HG03442 (cell line): ENCODE results near the gene C1QTNF5.
A peak's percentile ranks its signal among the peaks of the same experiment; 100 is the strongest.
"Not testable (repeated sequence)": the region's sequence is repeated elsewhere in the genome, so short reads cannot be mapped to it uniquely, and the experiment has no call there.

Source experiments
- ATAC-seq: cut with Tn5 transposase; IDR thresholded peaks from one replicate; pipeline ENCODE4 v1.9.1; 2021; ENCODE audit warnings: mild to moderate bottlenecking, moderate library complexity; ENCODE audit not compliant: unreplicated experiment

The C1QTNF5 gene, protein sequence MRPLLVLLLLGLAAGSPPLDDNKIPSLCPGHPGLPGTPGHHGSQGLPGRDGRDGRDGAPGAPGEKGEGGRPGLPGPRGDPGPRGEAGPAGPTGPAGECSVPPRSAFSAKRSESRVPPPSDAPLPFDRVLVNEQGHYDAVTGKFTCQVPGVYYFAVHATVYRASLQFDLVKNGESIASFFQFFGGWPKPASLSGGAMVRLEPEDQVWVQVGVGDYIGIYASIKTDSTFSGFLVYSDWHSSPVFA

GRCh38 chr11:119340335-119341221 lies at the start of gene C1QTNF5:
Gene C1QTNF5 (minus strand): TSS chr11:119340883. CDS start chr11:119340397, 486 bp downstream.
- no peak for ATAC-seq

DNA sequence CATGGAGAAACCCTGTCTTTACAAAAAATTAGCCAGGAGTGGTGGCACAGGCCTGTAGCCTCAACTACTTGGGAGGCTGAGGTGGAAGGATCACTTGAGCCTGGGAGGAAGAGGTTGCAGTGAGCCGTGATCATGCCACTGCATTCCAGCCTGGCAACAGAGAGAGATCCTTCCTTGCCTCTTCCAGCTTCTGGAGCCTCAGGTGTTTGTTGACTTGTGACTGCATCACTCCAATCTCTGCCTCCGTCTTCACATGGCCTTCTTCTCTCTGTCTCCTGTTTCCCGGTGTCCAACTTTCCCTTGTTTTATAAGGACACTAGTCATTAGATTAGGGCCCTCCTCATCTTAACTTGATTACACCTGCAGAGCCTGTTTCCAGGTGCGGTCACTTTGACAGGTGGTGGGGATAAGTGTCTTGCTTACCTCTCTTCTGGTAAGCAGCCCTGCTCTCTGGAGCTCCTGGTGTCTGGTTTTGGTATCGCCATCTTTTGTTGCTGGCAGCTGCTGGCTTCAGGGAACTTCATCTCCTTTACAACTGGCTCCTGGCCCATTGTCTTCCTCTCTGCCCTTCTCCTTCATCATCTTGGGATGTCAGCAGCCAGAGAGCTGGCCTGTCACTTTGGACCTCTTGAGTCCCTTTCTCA lies 49.0 kb upstream of the C1QTNF5 start:
- ATAC-seq, result no peak

GRCh38 chr11:119388103-119388502 lies 47.4 kb upstream of the C1QTNF5 start:
- no peak for ATAC-seq

DNA sequence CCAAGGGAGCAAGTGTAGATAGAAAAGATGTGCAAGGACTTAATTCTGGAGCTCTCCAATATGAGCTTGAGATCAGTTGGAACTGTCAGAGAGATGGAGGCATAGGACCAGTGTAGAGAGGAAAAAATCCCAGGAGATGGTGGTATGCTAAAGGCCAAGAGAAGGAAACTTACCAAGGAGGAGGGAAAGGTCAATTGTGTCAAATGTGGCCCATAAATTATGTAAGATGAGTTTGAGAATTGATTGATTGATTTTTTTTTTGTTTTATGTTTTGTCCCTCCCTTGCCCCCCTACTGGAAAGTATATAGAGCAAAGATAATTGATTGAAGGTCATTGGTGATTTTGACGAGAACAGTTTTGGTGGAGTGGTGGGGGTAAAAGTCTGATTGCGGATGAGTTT lies 43.6 kb upstream of the C1QTNF5 start:
- ATAC-seq, result no peak

- not testable (repeated sequence) for ATAC-seq
Measured at GRCh38 chr11:119382513-119382912, 41.8 kb upstream of the C1QTNF5 start.

DNA sequence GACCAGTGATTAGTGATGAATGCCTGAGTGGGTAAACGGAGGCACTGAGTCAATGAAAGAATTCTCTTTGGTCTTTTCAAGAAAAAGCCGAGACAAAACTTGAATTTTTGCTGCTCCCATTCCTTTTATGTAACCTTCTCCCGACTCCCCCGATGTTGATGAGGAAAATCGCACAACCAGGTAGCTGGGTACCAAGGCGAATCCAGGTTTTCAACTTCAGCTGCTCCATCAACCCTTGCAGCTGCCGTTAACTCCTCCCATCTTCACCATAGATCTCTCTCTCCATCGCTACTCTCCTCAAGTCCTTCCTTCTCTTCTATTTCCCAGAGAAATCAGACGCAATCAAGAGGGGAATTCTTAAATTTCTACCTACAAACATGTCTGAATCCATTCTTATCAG lies 41.4 kb upstream of the C1QTNF5 start:
- ATAC-seq, result no peak

DNA sequence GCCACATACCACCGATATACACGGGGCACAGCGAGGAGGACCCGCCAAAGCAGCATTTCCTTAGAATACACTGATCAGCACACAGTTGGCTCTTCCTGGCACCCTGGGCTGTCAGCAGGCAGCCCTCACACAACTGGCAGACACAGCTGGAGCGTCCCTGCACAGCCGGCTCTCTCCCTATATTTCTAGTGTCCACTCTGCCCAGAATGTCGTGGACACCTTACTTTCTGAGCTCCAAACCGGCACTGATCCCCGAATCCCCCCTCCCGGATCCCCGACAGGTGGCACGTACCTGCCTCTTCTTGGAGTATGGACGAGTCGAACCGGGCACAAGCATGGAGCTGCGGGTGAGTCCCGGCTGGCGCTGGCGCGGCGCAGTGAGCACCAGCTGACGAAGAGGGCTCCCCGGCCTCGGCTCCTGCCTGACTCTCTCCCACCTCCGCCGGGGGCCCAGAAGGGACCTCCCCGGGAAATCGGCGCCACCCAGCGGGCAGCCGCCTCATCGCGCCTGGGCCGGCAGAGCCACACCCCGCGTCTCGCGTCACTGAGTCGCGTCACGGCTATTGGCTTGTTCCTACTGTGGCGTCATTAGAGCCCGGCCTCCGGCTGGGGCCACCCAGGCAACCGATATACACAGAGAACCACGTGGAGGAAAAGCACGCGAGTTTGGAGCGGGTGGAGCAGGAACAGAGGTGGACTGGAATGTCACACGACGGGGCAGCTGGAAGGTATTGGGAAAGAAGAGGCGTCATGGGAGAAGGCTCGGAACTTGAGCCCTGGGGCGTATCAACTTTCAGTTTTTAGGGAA lies 40.7 kb upstream of the C1QTNF5 start, which contains the start of gene USP2:
TSS of gene USP2 (minus strand) at position 510 of the 808 bp plus-strand sequence. CDS start 8,210 bp downstream, outside the sequence.
- peak; percentile 94 for ATAC-seq

DNA sequence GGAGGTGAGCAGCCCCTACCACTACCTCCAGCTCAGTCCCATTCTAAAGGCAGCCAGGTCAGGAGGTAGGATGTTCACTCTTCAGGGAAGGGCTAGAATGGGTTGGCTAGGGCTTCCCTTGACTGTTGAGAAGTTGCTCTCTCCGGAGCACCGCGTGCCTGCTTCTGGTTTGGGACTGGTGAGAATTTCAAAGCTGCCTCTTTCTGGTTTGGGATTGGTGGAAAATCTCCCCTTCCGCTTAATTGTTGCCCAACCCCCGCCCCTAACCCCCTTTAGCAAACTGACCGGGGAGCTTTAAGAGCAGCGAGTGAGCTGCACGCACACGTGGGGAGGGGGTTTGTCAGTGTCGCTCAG lies 40.1 kb upstream of the C1QTNF5 start:
- no peak for ATAC-seq

- ATAC-seq, result no peak
Measured at GRCh38 chr11:119380160-119380826, 39.6 kb upstream of the C1QTNF5 start.

DNA sequence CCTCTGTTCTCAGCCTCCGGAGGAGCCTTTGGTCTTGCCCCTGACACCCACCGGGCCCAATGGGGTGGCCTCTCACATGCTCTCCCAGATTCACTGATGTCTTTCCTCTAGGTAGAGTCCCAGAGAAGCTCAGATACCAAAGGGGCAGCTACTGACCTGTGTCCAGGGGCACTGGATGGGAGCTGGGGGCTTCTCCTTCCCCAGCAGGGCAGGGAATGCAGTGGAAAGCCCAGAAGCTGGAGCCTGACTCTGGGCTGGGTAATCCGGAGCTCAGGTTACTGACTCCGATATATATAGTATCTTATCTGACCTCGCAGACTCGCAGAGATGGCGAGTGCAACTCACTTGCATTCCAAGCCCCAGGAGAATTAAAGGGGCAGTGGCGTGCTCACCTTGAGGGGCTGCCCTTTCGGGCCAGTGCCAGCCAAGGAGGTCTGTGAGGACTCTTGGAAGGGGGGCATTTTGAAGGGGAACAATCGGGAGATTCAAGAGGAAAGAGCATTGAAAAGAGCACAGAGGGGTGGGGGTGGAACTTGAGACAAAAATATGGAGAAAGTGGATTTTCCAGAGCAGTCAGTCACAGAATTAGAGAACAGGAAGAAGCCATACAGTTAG lies 38.3 kb upstream of the C1QTNF5 start:
- no peak for ATAC-seq

- ATAC-seq, result no peak
Measured at GRCh38 chr11:119377961-119378667, 37.4 kb upstream of the C1QTNF5 start.

- ATAC-seq, result no peak
Measured at GRCh38 chr11:119377112-119377901, 36.6 kb upstream of the C1QTNF5 start.

DNA sequence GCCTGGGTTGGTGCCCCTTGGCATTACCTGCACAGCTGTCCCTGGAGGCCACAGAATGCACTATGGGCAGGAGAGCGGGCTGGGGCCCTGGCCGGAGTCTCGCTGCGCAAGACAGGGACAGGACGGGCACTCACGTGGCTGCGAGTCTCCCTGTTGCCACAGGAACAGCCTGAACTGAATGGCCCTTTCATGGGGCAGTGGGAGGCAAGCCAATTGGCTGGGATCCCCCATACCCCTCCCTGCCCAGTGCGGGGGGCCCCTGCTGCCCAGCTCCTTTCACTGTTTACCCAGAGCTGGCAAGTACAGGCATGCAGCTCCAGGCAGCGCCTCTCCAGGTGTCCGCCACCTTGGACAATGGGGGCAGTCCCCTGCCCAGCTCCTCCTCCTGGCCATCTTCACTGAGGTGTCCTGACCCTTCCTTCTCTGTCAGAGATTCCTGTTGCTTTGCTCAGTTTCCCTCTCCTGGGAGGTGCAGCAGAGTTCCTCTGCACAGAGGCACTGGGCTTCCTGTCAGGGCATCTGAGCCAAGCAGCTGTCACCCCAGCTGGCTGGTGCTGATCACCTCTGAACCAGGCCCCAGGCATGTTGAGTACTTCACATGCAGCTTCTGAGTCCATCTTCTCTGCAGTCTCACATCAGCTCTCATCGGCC lies 35.6 kb upstream of the C1QTNF5 start:
- ATAC-seq, result no peak

DNA sequence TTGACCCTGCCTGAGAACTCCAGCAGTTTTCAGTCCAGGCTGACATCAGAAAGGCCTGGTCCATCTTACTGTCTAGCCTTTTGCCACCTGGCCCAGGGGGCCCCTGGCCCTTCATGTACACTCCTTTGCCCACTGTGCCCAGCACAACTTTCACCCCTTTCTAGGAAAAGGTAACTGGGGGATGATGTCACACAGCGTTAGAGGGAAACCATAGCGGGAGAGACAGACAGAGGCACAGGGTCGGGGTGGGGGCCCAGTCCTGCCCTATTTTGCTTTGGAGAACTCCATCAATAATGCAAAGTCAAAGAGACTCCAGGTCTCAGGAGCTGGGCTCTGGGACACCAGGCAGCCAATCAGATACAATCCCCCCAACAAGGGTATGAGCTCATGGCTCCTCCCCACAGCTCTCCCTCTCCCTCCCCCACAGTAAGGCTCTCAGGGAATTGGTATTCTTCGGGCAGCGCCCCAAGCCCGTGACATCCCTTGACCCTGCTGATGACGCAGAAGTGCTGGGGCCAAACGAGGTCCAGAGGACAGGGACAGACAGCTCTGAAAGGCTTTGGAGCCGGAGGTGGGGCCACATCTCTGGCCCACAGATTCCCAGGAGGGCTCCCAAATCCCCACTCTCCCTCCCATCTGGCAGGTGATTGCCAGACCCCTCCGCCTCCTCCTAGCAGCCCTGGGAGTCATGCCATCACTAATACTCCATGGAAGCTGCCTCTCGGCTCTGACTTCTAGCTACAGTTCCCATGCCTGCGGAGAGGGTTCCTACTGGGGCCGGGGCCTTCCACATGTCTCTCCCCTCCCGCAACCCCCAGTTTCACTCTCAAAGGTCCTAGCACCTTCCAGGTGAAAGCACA lies 34.9 kb upstream of the C1QTNF5 start:
- ATAC-seq, result no peak

DNA sequence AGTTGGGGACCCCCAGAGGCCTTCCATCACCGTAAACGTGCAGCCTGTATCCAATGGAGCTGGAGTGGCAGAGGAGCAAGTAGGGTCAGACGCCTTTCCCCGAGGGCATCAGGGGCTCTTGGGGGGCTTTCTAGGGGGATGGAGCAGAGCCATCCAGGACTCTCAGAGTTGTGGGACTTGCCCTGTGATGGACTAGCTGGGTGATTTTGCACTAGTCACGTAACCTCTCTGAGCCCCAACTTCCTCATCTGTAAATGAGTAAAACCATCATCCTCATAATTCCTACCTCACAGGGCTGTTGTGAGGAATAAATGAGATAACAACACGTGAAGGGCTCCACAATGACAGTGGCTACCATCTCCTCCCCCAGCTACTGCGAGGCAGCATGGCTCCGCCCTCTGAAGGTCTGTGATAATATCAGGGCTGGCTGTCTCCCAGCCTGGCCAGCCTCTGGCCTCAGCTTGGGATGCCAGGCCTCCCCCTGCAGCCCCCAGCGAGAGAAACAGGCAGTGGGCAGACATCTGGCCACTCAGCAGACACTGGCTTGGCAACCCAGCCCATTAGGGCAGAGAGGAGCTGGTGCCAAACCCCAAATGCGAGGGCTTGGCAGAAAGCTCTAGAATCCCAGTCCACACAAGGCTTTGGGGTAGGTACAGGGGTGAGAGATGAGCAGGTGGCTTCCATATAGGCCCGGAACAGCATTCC lies 34.1 kb upstream of the C1QTNF5 start:
- ATAC-seq, result no peak

DNA sequence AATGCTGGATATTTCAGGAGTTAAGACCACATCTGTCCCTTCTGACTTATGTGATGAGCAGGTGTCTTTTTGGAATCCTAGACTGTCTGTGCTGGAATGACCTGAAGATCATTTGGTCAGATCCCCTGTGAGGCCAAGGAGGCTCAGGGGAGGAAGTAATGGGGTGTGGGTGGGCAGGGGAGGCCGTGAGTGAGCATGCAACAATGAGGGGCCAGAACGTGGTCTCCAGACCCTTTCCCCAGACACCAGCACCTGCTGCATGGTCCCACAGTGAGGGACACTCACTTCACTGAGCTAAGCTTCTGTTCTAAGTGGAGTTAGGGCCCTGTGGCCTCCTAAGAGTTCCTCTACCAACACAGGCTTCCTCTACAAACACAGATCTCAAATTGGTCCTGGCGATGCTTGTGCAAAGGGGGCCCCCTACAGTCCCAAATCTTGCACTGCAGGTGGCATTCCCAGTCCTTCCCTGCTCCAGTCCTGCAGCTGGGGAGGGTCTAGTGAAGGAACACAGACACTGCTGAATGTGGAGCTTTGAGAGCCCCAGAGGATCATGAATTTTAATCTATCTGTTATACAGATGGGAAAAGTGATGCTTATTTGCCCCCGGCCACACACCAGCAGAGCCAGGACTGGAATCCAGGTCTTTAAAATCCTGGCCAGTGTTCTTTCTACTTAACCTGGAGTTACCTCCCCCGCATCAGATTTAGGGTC lies 33.4 kb upstream of the C1QTNF5 start:
- no peak for ATAC-seq
